ENCODE results near the gene MRPL39.
"Not testable (repeated sequence)": the region's sequence is repeated elsewhere in the genome, so short reads cannot be mapped to it uniquely, and the experiment has no call there.

MRPL39 gene

DNA sequence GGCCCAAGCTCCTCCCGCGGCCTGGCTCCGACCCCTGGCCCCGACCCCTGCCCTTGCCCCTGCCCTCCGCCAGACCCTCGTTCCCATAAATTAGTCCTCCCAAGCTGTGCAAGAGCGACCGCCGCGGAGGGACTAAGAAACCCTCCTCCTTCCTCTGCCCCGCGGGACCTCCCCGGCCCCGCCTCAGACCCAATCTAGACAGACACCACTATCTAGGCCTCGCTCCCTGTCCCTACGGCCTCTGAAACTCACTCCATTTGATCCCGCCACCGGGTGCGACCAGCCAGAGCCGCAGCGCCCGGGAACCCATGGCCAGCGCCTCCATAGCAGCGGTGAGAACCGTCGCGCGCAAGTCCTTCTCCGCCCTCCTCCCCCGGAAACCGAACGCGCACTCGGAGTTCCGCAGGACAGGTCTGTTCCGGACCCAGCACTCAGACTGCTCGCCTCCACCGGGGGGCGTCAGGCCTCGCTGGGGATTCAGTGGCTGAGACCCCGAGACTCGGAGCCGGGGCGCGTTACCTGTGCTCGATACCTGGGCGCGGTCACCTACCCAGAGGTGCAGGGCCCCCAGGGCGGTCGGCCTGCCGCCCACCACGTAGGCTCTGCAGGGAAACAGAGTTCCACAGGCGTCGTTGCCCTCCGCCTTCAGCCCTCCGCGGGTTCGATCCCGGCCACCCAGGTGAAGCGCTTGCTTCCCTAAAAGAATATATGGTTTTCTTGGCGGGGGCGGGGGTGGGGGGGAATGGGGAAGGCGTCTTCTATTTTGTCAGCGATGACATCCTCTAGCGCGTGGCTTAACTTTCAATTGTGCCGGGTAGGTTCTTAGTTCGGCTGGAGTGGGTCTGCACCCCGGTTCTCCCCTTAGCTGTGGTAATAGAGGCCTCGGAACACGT lies at the start of gene MRPL39:
TSS of gene MRPL39 (minus strand) at position 331 of the 893 bp plus-strand sequence. CDS start at position 325, 6 bp downstream.
- peak; percentile 40 for DNase-seq

GRCh38 chr21:25656412-25656811 lies 49.1 kb upstream of the MRPL39 start:
- DNase-seq = no peak

DNA sequence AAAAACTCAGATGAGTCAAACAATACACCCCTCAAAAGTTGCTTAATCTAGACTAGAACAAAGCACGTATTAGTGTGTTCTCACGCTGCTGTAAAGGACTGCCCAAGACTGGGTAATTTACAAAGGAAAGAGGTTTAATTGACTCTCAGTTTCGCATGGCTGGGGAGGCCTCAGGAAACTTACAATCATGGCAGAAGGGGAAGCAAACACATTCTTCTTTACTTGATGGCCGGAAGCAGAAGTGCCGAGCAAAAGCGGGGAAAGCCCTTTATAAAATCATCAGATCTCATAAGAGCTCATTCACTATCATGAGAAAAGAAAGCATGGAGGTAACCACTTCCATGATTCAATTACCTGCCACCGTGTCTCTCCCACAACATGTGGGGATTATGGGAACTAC lies 41.9 kb upstream of the MRPL39 start:
- DNase-seq = no peak

DNA sequence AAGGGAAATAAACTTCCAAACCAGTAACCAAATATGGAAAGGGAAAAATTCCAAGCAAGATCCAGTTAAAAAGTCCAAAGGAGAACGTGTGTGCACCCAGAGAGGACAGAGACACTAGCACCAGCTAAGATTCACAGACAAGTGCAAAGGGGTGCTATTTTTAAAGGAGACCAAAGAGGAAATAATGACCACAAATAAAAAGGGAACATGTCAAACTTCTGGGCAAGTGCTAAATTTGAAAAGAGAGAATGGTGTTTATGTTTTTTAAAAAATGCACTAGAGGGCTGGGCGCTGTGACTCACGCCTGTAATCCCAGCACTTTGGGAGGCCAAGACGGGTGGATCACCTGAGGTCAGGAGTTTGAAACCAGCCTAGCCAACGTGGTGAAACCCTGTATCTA lies 40.4 kb upstream of the MRPL39 start:
- DNase-seq = no peak

- no peak for DNase-seq
These were observed 39.2 kb upstream of the MRPL39 start for GRCh38 chr21:25646474-25646873.

DNA sequence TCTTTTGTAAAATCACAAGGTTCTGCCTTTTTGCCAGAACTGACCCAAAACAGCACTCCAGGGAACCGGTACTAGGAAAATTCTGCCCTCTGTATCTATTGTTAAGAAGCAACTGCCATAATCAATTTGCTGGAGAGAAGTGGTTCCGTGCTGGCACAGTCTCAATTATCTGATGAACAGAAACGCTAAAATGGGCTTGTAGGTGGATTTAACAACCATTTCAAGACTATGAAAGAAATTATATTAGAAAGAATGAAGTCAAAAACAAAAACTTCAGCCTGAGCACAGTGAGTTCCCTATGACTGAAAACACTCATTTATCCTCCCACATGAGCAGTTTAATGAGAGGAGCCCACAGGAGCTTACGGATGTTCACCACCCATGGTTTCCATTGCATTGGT lies 36.2 kb upstream of the MRPL39 start:
- DNase-seq = no peak

GRCh38 chr21:25640943-25641292 lies 33.6 kb upstream of the MRPL39 start:
- DNase-seq = no peak

GRCh38 chr21:25640202-25640942 lies 33.1 kb upstream of the MRPL39 start:
- no peak for DNase-seq

DNA sequence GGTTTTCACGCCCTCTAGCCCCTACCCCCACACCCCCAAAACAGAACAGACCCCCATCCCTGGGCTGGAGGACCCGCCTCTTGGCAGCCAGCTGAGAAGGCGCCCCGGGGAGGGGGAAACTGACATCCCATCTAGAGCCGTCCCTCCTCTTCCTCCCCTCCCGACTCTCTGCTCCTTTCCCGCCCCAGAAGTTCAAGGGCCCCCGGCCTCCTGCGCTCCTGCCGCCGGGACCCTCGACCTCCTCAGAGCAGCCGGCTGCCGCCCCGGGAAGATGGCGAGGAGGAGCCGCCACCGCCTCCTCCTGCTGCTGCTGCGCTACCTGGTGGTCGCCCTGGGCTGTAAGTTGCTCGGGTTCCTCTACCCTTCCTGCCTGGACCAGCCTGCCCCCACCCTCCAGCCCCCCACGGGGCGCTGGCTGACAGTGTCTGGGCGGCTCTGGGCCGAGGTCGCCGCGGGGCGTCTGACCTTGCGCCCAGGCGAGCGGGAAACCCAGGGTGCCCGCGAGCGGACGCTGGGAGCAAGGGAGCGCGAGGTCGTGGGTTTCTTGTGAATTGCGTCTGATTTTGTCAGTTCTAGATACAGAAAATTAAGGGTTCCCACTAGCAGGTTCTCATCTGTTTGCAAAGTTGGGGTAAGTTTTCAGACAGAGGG lies 32.4 kb upstream of the MRPL39 start:
- no peak for DNase-seq

DNA sequence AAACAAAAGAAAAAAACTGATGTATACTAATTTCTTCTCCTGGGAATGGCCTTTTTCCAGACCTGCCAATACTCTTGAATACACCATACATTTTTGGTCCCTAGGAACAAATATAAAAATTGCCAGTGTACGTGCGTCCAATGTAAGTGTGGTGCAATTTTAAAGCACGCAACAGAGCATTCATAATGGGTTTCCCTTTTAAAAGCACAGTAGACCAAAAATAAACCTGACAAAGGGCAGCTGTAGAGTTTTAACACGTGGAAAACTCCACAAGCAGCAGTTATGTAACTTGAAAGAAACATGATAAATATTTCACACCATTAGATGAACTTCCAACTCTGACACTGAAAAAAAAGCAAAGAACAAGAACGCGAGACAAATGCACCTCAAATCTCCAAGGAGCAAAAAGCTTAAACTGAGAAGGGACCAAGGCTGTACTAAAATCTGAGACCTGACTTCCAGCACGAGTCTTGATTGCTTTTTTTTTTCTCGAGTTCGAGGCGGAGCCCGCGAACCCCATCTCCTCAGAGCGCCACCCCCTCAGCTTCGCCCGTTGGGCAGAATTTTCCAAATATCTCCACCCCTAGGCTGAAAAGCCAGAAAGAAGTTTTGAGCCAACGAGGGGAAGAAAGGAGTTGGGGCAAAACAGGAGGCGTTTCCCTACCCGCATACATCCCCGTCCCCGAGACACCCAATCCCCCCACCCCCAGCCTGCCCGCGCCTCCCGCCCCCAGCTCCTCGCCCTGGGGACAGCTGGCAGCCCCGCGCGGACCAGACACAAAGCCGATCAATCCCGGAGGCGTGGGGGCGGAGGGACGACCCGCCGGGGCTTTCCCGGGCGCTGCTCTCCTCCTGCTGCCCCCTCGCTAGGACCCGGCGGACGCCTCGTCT lies 31.6 kb upstream of the MRPL39 start, which contains the start of gene JAM2:
TSS of gene JAM2 (plus strand) at position 599 of the 891 bp plus-strand sequence. CDS start 564 bp downstream, outside the sequence.
- no peak for DNase-seq

GRCh38 chr21:25637851-25638659 lies 30.8 kb upstream of the MRPL39 start:
- no peak for DNase-seq

DNA sequence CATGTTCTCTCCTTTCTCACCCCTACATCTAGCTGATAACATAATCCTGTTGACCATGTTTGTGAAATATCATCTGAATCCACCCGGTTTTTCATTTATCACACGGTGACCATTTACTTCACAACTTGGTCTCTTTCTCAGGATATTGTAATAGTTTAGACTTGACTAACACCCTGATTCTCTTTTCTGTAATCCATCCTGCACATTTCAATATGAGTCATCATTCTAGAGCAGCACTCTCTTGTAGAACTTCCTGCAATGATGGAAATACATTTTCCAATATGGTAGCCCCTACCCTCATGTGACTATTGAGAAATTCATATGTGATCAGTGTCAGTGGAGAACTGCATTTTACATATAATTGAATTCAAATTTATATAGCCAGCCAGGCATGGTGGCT lies 29.4 kb upstream of the MRPL39 start:
- no peak for DNase-seq

- DNase-seq = no peak
These were observed 28.0 kb upstream of the MRPL39 start for GRCh38 chr21:25635310-25635709.

GRCh38 chr21:25632296-25632695 lies 25.0 kb upstream of the MRPL39 start:
- no peak for DNase-seq

DNA sequence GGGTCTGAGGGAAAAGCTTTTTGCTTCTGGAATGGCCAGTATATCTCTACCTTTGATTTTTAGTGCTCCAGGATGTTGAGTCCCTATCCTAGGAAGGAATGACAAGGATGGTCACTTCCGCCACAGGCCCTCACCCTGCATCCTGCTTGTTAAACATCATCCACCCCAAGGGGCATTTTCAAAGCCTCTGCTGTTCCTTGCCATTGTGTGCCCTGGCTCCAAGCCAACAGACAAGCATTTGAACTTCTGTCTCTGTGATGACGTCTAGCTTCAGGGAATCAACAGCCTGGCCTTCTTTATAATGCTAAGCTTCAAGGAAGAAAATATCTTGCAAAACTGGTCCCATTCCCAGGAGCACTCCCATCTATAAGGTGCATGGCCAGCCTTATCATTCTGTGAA lies 19.5 kb upstream of the MRPL39 start:
- no peak for DNase-seq

GRCh38 chr21:25625776-25626555 lies 18.7 kb upstream of the MRPL39 start:
- not testable (repeated sequence) for DNase-seq

- no peak for DNase-seq
These were observed 17.8 kb upstream of the MRPL39 start for GRCh38 chr21:25625036-25625435.

DNA sequence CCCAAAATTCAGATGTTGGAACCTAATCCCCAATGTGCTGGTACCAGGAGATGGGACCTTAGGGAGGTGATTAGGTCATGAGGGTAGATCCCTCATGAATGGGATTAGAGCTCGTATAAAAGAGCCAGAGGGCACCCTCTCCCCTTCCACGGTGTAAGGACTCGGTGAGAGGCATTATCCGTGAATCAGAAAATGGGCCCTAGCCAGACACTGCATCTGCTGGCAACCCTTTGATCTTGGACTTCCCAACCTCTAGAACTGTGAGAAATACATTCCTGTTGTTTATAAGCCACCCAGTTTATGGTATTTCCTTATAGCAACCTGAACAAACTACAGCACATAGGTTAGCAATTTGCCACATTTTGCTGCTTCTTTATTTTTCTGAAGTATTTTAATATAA lies 17.2 kb upstream of the MRPL39 start:
- DNase-seq = no peak

GRCh38 chr21:25619198-25619597 lies 11.9 kb upstream of the MRPL39 start:
- no peak for DNase-seq

DNA sequence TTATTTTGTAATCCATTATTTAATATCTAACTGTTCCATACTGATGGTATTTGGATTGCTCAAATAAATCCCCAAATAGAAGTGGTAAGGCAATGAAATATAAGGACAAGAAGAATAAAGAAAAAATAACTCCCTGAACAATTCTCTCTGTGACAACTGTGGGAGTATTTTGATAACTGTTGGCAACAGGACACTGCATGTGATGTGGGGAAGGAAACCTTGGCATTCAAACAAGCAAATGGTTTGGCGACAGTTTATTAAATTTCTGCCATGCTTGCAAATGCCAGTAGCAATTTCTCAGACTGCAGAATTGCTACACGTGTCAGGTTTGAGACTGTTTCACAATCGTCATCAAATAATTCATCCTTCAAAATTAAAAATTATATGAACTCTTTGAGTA lies 8.6 kb upstream of the MRPL39 start:
- no peak for DNase-seq

DNA sequence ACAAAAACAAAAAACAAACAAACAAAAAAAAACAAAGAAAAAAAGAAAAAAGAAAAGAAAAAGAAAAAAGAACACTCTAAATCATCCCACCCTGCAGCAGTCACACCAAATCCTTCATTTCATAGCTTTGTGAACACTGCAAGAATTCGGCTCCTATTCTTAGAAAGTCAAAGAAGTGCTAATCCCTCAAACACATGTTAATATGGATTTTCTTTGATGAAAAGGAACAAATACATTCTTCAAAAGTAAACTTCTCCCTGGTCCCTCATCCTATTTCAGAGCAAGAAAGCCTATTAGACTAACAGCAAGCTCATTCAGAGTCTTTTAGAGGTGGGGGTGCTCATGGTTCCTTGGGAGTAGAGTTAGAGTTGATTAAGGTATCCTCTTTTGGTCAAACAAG lies 7.2 kb upstream of the MRPL39 start:
- DNase-seq = no peak
